Peyer's patch (tissue), 4 donors: ENCODE measurements around the gene SIL1. TPM values are rescaled to one million over a fixed set of nuclear protein-coding genes. Genes with fewer than 3 reads are reported as not detected.

ENCODE experiments used
- DNase-seq, 3 donors: peaks; one replicate each; pipeline ENCODE4 v3.0.0-alpha.2; 2017 to 2019
- H3K27ac ChIP-seq, 4 donors: fragments of 200-600 bp; sonication (generic); one replicate each; pipeline ENCODE4 v1.5.1; 2016 to 2019
- H3K27me3 ChIP-seq, 2 donors: fragments of 200-600 bp; sonication (generic); one replicate each; pipeline ENCODE4 v1.5.1; 2019
- H3K36me3 ChIP-seq, 3 donors: fragments of 200-600 bp; sonication (generic); one replicate each; pipeline ENCODE4 v1.5.1; 2016 to 2019
- H3K4me1 ChIP-seq, 4 donors: fragments of 200-600 bp; sonication (generic); one replicate each; pipeline ENCODE4 v1.5.1; 2016 to 2019
- H3K4me3 ChIP-seq, 4 donors: fragments of 200-600 bp; sonication (generic); 1 replicate in 3 of 4; 2 replicates in 1 of 4; pipeline ENCODE4 v1.5.1; 2016 to 2019; ENCODE audit warnings: mild to moderate bottlenecking in 1 of 4
- H3K9me3 ChIP-seq, 4 donors: fragments of 200-600 bp; sonication (generic); one replicate each; pipeline ENCODE4 v1.5.1; 2016 to 2019; ENCODE audit warnings: mild to moderate bottlenecking in 1 of 4
- POLR2A ChIP-seq, 2 donors: fragments of 450-650 bp; IDR thresholded peaks; one replicate each; pipeline ENCODE4 v1.5.1; 2017; ENCODE audit warnings: antibody characterized with exemption in 2 of 2, mild to moderate bottlenecking in 2 of 2, moderate library complexity in 2 of 2
- total RNA-seq, 4 donors: library from RNA; depleted of rRNA; stranded (reverse); fragments of >200 nt; gene quantifications; one replicate each; pipeline ENCODE4 v1.1.0, GENCODE V29; 2016
- TF ChIP-seq, protein P1 (sequence below), 6 experiments: fragments of 450-650 bp in 4 of 6; fragments of 200-600 bp in 2 of 6; sonication (generic) in 1 of 6; IDR thresholded peaks; one replicate each; pipeline ENCODE4 v1.5.1; 2017 to 2019; ENCODE audit warnings: antibody characterized with exemption in 6 of 6, mild to moderate bottlenecking in 3 of 6, moderate library complexity in 1 of 6

The SIL1 gene
- total RNA-seq, 4 donors from 2014 or later: 23.6 to 84.2 (median 39.2) TPM

DNA sequence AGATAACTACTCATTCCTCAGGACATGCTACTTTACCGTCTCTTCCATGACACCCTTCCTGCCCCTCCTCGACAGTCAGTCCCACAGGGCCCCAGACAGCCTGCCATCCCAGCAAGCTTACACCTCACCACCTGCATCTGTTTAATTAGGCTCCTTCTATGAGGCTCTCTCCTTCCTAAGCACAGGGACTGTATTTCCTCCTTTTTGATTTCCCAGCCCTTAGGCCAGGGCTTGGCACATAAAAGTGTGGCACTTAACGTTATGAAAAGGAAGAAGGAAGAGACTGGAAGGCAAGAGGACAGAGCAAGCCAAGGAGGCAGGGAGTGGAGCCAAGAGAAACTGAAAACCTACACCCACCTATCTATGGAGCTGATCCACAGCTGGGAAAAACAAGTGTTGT is 146.8 kb downstream of the SIL1 start:
- no peaks in the 10 kb centered on the region for H3K9me3 ChIP-seq
- H3K27me3 ChIP-seq: no peaks in the 10 kb centered on the region
- no peak overlapping the region for H3K27ac ChIP-seq
- H3K36me3 ChIP-seq: no peaks in the 10 kb centered on the region
- no peak for DNase-seq
- no peak overlapping the region for H3K4me3 ChIP-seq
- TF ChIP-seq, protein P1, sequence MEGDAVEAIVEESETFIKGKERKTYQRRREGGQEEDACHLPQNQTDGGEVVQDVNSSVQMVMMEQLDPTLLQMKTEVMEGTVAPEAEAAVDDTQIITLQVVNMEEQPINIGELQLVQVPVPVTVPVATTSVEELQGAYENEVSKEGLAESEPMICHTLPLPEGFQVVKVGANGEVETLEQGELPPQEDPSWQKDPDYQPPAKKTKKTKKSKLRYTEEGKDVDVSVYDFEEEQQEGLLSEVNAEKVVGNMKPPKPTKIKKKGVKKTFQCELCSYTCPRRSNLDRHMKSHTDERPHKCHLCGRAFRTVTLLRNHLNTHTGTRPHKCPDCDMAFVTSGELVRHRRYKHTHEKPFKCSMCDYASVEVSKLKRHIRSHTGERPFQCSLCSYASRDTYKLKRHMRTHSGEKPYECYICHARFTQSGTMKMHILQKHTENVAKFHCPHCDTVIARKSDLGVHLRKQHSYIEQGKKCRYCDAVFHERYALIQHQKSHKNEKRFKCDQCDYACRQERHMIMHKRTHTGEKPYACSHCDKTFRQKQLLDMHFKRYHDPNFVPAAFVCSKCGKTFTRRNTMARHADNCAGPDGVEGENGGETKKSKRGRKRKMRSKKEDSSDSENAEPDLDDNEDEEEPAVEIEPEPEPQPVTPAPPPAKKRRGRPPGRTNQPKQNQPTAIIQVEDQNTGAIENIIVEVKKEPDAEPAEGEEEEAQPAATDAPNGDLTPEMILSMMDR (IDR thresholded peaks at IDR 0.05): no peak
- H3K4me1 ChIP-seq: no peaks in the 10 kb centered on the region

DNA sequence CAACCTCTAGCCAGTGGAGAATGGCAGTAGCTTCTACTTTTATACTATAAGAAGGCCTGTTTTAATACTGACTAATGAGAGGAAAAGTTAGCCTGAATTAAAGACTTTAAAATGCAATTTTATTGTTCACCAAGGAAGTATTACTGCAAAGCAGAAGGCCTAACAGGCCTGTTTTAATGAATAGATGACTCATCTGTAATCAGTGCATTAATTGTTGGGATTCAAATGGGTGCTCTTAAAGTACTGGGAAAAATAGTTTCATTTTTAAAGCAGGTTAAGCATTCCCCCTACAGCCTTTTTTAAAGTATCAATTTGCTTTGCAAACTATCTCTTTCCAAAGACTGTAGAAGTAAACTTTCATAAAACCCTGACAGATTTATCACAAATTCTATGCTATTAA is 147.7 kb downstream of the SIL1 start:
- no peak for DNase-seq
- no peaks in the 10 kb centered on the region for H3K4me1 ChIP-seq
- TF ChIP-seq, protein P1 (IDR thresholded peaks at IDR 0.05): no peak
- TF ChIP-seq POLR2A (IDR thresholded peaks at IDR 0.05): no peak

DNA sequence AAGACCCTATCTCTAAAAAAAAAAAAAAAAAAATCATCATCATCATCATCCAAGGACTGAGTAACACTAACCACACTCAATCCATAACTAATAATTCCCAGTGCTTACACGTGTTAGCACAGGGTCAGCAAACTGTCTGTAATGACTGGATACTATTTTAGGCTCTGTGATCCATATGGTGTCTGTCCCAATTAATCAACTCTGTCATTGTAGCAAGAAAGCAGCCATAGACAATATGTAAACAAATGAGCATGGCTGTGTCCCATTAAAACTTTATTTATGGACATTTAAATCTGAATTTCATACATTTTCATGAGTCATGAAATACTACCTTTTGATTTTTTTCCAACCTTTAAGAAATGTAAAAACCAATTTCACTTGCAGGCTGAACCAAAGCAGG is 148.4 kb downstream of the SIL1 start:
- no peak overlapping the region for H3K4me3 ChIP-seq
- H3K27me3 ChIP-seq: no peaks in the 10 kb centered on the region
- H3K36me3 ChIP-seq: no peaks in the 10 kb centered on the region
- TF ChIP-seq POLR2A (IDR thresholded peaks at IDR 0.05): no peak
- TF ChIP-seq, protein P1 (IDR thresholded peaks at IDR 0.05): no peak
- no peaks in the 10 kb centered on the region for H3K9me3 ChIP-seq
- no peak for DNase-seq
- H3K4me1 ChIP-seq: no peaks in the 10 kb centered on the region
- H3K27ac ChIP-seq: no peak overlapping the region

More for the DNA sequence above, 147.7 kb downstream of the SIL1 start:
- Histone ChIP-seq H3K27ac (no peak overlapping the region), H3K4me3 (no peak overlapping the region), H3K27me3 (no peaks in the 10 kb centered on the region), H3K36me3 (no peaks in the 10 kb centered on the region), H3K9me3 (no peaks in the 10 kb centered on the region)

DNA sequence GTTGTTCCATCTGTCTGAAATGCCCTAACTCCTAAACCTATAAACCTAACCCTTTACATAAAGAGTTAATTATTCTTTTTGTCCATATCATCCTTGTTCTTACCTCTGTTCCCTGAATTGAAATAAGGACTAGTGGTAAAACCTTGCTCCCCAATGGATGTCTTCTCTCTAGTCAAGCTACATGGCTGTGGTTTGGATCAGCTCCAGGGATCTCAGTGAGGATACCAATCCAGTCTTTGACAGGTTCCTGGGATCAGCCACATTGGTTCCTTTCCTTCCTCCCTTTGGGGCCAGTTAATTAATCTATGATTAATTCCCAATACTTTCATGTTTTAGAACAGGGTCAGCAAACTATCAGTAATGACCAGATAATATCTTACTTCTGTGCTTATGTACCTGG is 151.6 kb downstream of the SIL1 start:
- Histone ChIP-seq H3K4me3 (no peak overlapping the region), H3K9me3 (no peaks in the 10 kb centered on the region), H3K36me3 (no peaks in the 10 kb centered on the region), H3K4me1 (no peaks in the 10 kb centered on the region), H3K27me3 (no peaks in the 10 kb centered on the region), H3K27ac (no peak overlapping the region)
- DNase-seq: no peak
- TF ChIP-seq POLR2A (IDR thresholded peaks at IDR 0.05): no peak
- TF ChIP-seq, protein P1 (IDR thresholded peaks at IDR 0.05): no peak

DNA sequence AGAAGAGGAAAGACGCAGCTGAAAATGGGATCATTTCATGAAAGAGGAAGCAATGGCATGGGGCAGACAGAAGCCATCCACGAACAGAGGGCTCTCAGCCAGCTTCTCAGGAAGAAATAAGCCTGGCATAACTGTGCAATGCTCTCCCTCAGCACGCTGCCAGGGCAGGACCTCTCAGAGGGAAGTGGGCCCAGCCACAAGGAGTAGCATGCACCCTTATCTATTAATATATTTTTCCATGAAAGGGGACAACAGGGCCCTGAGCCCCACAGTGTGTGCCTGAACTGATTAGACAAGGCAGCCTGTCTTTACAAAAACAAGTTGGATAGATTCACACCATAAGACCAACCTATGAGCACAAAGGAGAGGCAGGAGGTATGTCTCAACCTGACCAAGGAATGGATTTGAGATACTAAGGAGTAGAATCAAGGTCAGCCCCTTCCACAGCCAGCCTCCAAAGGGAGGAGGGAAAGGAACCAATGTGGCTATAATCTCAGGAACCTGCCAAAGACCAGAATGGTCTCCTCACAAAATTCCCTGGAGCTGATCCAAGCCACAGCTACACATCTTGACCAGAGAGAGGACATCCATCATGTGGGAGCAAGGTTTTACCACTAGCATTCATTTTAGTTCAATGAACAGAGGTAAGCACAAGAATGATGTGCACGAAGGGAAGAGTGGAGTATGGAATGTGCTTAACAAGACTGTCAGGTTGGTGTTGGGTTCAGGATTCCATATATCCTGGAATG is 154.8 kb downstream of the SIL1 start:
- DNase-seq: no peak
- no peaks in the 10 kb centered on the region for H3K9me3 ChIP-seq
- H3K36me3 ChIP-seq: no peaks in the 10 kb centered on the region
- no peaks in the 10 kb centered on the region for H3K4me1 ChIP-seq
- H3K27ac ChIP-seq: no peak overlapping the region
- no peak overlapping the region for H3K4me3 ChIP-seq
- no peaks in the 10 kb centered on the region for H3K27me3 ChIP-seq
- TF ChIP-seq, protein P1 (IDR thresholded peaks at IDR 0.05): no peak

DNA sequence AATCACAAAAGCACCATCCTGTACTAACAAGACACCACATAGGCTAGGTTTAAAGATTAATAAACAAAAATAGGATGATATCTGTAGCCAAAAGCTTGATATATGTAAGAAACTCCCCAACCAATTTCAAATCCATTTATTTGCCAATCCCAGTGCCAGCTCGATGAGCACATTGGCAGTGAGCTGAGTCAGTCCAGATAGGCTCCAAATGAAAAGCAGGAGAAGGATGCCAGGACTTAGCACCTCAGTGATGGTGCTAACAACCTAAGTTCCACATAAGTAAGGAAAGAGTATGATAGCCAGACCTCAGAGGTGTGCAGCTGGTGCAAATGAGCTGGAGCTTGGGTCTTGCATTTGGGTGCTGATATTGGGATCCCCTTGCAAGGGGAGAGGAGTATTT is 158.1 kb downstream of the SIL1 start:
- TF ChIP-seq, protein P1 (IDR thresholded peaks at IDR 0.05): no peak
- TF ChIP-seq POLR2A (IDR thresholded peaks at IDR 0.05): no peak
- H3K36me3 ChIP-seq: no peaks in the 10 kb centered on the region

More for the DNA sequence above, 158.1 kb downstream of the SIL1 start:
- H3K4me1 ChIP-seq: no peaks in the 10 kb centered on the region
- H3K4me3 ChIP-seq: no peak overlapping the region
- DNase-seq: no peak
- H3K27me3 ChIP-seq: no peaks in the 10 kb centered on the region
- H3K9me3 ChIP-seq: no peaks in the 10 kb centered on the region
- no peak overlapping the region for H3K27ac ChIP-seq
